ENCODE data around the gene TRPV3.

DNA sequence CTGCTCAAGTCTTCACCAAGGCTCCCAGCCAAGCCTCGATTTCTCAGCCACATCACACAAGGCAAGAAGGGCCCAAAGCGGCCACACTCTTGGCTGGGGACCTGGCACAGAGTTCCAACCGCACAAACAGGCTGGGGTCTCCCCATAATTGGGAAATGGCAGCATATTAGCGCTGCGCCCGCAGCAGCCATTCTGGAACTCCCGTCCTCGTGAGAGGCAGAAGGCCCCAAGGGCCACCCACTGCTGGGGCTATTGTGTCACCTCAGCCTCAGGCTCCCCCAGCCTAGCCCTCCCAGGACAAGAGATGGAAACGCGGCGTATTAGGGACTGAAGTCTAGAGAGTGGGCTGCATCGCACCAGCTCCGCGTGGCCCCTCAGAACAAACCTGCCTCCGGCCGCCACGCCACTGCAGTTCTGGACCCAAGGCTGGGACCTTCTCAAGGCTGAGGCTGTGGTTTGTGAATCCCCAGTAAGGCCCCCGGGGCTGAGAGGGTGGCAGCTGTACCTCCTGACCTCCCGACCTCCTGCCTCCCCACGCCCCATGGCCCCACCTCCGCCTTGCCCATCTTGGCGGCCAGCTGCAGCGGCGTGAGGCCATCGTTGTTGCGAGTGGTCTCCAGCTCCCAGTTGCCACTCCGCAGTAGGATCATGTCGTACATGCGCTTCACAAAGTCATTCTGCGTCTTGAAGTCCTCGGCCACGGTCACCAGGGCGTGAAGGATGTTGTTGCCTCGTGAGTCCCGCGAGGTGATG lies 25.3 kb downstream of the TRPV3 start:
- TF ChIP-seq, protein P1, sequence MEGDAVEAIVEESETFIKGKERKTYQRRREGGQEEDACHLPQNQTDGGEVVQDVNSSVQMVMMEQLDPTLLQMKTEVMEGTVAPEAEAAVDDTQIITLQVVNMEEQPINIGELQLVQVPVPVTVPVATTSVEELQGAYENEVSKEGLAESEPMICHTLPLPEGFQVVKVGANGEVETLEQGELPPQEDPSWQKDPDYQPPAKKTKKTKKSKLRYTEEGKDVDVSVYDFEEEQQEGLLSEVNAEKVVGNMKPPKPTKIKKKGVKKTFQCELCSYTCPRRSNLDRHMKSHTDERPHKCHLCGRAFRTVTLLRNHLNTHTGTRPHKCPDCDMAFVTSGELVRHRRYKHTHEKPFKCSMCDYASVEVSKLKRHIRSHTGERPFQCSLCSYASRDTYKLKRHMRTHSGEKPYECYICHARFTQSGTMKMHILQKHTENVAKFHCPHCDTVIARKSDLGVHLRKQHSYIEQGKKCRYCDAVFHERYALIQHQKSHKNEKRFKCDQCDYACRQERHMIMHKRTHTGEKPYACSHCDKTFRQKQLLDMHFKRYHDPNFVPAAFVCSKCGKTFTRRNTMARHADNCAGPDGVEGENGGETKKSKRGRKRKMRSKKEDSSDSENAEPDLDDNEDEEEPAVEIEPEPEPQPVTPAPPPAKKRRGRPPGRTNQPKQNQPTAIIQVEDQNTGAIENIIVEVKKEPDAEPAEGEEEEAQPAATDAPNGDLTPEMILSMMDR (IDR thresholded peaks at IDR 0.05; ENCODE audit: borderline replicate concordance, extremely low read depth, low read length, poor library complexity, severe bottlenecking), result no peak
- TF ChIP-seq EZH2 (IDR thresholded peaks at IDR 0.05; ENCODE audit: borderline replicate concordance, low read depth, low read length, severe bottlenecking), result no peak

Data from DND-41 (cell line).